HG03039 (cell line): ENCODE data around the gene MEPCE.
A peak's percentile ranks its signal among the peaks of the same experiment; 100 is the strongest.

Experiments
- ATAC-seq: cut with Tn5 transposase; IDR thresholded peaks from one replicate; pipeline ENCODE4 v1.9.1; 2021; ENCODE audit warnings: mild to moderate bottlenecking, moderate library complexity; ENCODE audit not compliant: unreplicated experiment

Gene MEPCE

DNA sequence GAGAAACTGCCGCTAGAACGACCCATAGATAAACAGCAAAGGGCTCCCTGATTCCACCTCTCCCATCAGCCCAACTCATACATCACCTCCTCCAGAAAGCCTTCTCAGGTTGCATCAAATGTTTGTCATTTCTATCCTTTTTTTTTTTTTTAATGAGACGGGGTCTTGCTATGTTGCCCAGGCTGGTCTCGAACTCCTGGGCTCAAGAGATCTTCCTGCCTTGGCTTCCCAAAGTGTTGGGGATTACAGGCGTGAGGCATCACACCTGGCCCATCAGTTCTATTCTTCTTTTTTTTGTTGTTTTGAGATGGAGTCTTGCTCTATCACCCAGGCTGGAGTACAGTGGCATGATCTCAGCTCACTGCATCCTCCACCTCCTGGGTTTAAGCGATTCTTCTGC lies 27.4 kb downstream of the MEPCE start:
- no peak for ATAC-seq

GRCh38 chr7:100464210-100464660 lies 34.6 kb downstream of the MEPCE start, which contains the start of gene SPACDR:
Gene SPACDR, minus strand, starts transcription at chr7:100464260. Its CDS starts 235 bp downstream, at chr7:100464025.
- ATAC-seq, result no peak

DNA sequence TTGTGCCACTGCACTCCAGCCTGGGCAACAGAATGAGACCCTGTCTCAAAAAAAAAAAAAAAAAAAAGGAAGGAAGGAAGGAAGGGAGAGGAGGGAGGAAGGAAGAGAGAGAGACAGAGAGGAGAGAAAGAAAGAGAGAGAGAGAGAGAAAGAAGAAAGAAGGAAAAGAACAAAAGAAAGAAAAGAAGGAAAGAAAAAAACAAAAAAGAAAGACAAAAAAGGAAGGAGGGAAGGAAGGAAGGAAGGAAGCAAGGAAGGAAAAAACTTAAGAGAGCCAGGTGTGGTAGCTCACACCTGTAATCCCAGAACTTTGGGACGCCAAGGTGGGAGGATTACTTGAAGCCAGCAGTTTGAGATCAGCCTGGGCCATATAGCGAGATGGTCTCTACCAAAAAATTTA lies 35.2 kb downstream of the MEPCE start:
- no peak for ATAC-seq

DNA sequence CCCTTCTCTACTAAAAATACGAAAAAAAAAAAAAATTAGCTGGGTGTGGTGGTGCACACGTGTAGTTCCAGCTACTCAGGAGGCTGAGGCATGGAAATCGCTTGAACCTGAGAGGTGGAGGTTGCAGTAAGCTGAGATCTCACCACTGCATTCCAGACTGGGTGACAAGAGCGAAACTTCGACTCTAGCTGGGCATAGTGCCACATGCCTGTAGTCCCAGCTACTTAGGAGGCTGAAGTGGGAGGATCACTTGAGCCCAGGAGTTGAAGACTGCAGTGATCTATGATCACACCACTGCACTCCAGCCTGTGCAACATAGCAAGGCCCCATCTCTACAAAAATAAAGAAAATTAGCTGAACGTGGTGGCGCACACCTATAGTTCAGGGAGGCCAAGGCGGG lies 35.7 kb downstream of the MEPCE start:
- no peak for ATAC-seq

DNA sequence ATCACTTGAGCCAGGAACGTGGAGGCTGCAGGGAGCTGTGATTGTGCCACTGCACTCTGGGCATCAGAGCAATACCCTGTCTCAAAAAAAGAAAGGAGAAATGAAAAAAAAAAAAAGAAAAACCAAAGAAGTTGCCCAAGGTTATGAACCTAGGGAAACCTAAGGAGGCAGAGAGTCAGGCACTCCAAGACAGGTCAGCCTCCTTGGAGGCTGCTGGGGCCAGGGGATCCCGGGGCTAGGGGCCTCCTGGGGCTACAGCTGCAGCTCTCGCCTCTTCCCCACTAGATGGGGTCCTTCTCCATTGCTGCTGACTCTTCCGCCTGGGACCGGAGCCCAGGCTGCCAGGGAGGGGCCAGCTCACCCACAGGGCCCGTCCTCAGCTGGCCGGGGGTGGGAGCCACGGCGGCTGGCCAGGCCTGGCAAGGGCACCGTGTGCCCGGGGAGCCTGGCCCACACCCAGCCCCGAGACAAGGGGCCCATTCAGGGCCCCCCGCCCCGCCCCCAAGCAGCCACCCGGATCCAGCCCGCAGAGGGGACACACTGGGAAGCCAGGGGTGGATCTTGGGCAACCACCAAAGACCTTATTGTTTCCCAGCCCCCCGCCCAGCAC lies 36.2 kb downstream of the MEPCE start:
- ATAC-seq, result no peak

DNA sequence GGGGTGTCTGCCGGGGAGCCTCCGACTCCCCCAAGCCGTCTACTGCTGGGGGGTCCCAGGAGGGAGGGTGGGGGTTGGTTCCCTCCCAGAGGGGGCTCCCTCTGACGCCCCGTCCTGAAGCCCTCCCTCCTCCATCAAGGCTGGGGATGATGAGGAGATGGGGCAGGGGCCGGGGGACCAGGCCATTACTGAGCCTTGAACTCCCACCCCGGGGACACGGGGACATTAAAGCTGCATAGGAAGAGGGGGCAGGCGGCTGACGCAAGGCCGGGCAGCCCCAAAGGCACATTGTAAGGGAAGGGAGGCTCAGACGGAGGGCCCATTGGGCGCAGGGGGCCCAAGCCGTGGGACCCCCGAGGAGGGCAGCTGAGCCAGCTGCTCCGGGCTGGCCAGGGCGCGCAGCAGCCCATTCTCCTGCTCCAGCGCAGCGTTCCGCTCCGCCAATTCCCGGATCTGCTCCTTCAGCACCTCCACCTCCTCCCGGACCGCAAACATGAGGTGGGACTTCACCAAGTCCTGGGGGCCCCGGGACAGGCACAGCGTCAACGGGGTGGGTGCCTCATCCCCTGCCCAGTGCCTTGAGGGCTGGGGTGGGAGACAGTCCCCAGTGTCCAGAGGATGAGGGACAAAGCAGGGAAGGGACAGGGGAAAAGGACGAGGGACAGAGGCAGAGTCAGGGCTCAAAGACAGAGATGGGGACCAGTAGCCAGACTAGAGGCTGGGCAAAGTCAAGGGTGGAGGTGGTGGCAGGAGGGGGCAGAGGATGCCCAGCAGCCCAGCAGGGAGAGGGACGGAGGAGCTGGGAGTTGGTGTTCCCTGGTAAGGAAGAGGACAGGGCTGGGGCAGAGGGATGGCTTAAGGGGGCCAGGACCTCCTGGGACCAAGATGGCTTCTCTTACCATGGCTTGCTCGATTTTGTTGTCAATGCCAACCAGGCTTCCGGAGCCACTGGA lies 37.3 kb downstream of the MEPCE start:
- ATAC-seq, result no peak

DNA sequence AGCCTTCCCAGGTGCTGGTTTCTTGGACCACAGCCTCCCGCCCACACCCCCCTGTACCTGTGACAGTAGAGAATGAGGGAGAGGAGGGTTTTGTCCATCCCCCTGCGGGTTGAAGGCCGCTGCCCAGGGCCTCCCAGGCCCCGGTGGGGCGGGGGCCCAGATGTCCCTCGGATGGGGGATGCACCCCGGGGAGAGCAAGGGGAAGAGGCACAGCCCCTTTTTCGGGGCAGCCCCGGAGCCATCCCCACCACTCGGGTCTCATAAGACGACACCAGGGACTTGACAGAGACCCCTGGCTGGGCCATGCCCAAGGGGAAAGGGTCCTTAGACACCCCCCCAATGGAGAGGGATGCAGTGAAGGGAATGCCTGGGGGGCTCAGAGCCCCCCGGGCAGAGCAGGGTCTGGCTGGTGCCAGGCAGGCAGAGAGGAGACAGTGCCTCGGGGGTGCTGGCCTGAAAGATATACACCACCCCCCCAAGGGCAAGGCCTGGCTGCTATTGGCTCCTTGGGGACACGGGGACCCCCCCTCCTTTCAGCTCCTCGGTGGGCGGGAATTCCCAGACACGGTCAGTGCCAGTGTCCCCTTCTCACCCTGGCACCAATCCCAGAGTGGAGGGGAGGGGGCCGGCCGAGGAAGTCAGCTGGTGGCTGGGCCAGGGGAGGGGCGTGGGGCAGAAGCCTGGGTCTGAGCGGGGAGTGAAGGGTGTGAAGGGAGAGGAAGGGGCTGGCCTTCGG lies 38.2 kb downstream of the MEPCE start:
- no peak for ATAC-seq

DNA sequence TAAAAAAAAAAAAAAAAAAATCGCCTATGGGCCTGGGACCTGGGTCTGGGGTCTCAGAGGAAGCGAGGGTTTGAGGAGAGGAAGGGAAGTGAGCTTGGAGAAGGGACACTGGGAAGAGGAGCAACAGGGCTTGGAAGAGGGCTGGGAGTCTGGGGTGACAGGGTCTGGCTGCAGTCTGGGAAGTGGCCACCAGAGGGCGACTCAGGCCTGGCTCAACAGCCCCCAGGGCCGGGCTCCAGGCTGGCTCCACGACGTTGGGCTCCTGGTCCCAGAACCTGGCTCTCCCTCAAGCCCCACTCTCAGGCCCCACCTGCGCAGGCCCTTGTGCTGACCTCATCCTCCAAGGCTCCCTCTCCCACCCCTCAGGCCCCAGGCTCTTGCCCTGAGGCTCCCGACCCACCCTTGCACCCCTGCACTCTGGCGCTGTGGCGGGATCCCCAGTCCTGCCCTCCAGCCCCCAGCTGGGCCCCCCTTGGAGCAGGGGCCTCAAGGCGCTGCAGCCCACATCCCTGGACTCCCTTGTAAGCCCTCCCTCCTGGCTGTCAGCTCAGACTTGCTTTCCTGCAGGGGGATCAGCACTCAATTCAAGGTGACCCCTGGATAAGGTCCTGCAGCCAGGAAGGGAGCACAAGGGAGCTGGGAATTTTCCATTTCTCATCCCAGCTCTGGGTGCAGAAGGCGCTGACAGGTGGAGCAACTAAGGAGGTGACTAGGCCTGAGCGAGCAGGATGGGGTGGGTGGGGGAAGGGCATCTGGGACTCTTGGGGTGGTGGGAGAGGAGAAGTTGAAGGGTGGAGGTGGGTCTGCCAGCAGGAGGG lies 39.8 kb downstream of the MEPCE start:
- peak; percentile 44 for ATAC-seq

- ATAC-seq, result no peak
These were observed 41.4 kb downstream of the MEPCE start for GRCh38 chr7:100471021-100471420.

DNA sequence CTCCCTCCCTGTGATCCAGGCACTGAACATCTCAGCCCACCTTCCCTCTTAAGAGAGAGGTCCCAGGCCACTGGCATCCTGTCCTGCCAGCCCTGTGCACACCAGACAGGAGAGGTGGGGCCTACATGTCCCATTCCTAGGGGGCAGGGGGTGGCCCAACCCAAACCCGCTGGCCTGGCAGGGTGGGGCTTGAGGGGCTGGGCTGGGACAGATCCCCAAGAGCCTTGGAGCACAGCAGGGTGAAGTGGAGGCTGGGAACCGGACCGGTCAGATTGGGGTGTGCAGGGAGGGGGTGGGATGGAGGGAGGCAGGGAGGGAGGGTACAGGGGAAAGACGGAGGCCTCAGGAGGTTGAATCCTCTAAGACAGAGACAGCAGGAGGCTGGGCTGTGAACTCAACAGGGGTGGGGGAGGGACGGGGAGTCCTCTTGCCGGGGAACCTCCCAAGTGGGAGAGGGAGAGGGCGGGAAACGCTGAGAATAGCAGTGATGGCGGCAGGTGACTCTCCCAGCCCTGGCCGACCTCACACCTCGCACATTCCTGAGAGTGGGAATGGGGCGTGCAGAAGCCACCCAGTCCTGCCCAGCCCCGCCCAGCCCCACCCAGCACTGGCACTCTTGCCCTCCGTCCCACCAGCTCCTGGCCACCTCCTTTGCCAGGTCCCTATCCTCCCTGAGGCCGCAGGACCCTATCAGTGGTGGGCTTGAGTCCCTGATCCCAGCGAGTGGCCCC lies 42.7 kb downstream of the MEPCE start:
- no peak for ATAC-seq

DNA sequence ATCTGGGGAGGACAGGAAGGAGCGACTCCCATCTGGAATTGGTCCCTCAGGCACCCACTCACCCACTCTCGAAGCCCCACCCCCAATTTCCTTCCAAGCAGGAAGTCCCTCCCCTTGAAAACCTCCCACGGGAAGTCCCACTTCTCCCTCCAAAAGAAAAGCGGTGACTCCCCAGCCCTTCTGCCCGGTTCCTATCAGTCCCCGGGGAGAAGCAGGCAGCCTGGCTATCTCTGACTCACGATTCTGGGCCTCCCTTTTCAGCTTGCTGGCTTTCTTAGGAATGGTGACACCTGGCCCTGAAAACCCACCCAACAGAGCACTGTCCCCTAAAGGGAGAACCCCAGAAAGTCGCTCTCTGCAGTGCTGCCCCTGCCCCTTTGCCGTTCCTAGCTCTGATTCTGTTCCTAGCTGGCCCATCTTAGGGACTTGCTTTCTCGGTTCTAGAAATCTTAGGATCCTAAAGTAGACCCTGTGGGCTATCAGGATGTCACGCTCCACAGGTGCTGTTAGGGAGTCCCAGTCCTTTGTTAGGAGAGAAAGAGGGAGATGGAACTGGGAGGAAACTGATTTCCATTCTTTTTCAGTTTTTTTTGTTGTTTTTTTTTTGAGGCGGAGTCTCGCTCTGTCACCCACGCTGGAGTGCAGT lies 43.3 kb downstream of the MEPCE start:
- ATAC-seq, result no peak

GRCh38 chr7:100475549-100475948 lies 45.9 kb downstream of the MEPCE start:
- no peak for ATAC-seq

DNA sequence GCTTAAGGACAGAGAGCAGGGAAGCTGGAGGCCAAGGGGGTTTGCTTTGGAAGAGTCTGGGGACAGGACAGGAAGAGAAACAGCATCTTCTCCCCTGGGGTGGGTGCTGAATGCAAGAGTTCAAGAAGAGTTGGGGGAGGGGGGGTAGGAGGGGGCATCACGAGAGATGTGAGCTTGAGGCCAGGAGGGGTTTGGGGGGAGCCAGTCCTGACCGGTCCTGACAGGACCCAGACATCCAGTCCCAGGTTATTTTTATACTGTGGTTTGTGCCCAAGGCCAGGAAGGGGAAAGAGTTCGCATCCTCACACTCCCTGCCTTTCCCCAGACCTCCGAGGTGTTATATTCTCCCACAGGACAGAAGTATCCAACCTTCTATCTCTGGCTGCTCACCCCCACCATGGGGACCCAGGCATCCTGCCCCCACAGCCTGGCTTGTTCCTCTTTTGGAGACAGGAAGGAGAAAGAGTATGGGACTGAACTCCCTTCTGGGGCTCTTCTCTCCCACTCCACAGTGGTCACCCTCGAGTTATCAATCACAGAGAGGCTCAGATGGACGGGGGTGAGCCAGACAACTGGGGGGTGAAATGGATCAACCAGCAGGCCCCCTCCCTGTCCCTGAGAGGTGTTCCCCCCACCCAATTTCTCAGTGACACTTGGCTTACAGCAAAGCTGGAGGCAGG lies 46.6 kb downstream of the MEPCE start:
- ATAC-seq, result no peak

DNA sequence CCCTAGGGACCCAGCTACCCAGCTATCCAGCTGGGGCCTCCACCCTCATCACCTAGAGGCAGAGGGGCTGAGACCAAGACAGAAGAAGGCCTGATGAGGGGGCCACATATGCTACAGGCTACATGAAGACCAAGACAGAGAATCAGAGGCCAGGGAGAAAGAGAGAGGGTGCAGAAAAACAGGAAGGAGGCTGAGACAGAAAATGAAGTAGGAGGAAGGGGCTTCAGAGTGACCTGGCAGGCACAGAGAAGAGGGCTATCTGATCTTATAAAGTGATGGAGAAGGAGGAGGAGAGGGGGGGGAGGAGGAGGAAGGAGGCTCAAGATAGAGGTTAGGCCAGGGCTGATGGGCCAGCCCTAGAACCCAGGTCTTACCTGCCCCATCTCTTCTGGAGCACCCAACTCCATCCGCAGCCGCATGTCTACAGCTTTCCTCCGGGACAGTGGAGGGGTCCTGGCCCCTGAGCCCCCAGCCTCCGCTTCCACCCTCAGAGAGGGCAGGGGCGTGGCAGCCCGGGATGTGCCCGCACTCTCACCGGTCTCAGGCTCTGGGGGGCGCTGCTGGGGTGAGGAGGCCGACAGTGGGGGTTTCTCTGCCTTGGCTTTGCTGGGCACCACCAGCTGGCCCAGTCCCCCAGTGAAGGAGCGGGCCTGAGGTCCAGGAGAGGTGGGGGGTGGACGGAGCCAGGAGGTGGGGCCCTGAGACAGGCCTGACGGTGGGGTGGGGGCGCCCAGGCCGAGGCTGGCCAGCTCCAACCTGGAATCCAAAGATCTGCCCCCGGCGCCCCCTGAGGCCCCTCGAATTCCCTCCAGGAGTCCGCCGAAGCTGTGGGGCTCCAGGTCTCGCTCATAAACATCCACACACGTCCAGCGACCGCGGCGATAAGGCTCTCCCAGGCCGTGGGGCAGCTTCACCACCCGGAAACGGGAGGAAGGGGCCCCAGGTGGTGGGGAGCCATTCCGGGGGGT lies 47.6 kb downstream of the MEPCE start:
- no peak for ATAC-seq

GRCh38 chr7:100477871-100478267 lies 48.2 kb downstream of the MEPCE start:
- ATAC-seq, result no peak

DNA sequence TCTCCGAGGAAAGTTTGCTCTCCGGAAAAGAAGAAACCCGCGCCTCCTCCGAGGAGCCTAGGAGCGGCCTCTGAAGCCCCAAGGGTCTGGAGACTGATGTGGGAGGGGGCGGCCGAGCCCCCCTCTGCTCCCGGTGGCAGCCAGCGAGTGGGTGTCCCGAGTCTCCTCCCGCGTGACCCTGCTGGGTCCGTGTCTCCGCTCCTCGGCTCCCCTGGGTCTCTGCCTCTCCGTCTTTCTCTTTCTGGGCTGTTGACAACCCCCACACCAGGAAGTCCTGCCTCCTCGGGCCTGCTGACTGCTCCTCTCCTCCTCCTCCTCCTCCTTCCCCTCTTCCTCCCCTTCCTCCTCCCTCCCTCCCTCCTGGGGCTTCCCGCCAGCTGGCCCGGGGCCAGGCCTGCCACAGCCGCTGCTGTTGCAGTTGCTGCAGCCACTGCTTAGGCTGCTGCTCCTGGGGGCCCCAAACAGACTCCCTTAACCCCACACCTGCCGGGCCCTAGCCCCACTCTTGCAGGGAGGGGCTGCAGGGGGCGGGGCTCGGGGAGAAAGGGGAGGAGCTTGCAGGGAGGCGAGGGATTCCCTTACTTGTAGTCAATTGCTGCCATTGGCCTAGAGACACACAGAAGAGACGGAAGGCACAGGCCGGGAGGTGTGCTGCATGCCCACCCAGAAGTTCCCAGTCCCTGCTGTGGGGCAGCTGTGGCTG lies 49.5 kb downstream of the MEPCE start, which contains the start of gene TSC22D4:
TSS of gene TSC22D4 (minus strand) at position 257 of the 703 bp plus-strand sequence. CDS start 1,176 bp downstream, outside the sequence.
- peak; percentile 50 for ATAC-seq

DNA sequence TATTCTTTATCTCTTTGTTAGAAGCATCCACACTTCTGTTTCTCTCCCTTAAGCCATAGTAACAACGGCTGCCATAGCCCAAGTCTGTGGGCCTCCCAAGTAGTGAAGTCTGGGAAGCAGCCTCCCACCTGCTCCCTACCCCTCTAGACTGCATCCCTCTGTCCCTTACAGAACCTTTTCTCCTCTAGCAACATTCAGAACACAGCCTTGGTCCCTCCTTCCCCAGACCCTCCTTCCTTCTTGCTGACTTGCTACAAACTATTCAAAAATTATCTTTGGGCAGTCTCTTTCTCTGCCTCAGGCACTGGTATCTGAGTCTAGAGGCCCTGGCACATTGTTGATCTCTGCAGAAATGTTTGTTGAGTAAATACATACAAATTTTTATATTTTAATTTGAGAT lies 51.8 kb downstream of the MEPCE start:
- ATAC-seq, result no peak
